Middle frontal gyrus (tissue), 1 donor: Measurements from ENCODE around the gene GLA.
A peak's percentile ranks its signal among the peaks of the same experiment; 100 is the strongest.

ENCODE experiments used
- DNase-seq: peaks from one replicate; pipeline ENCODE4 v3.0.0-alpha.2; 2015; ENCODE audit warnings: low spot score; ENCODE audit errors: extremely low spot score

Gene GLA

GRCh38 chrX:101407748-101408531, at the start of gene GLA, which contains the start of gene HNRNPH2:
GLA (minus strand) TSS chrX:101407925; CDS start chrX:101407903, 22 bp downstream.
HNRNPH2 (plus strand) TSS chrX:101408222; CDS start chrX:101411989, 3,767 bp downstream.
- DNase-seq: peak; percentile 90

GRCh38 chrX:101452056-101452455, 44.3 kb upstream of the GLA start:
- DNase-seq: no peak

GRCh38 chrX:101450961-101451360, 43.2 kb upstream of the GLA start:
- no peak for DNase-seq

GRCh38 chrX:101450085-101450484, 42.4 kb upstream of the GLA start:
- DNase-seq: no peak

- DNase-seq: no peak
Measured at GRCh38 chrX:101449279-101449678, 41.6 kb upstream of the GLA start.

GRCh38 chrX:101442085-101442484, 34.4 kb upstream of the GLA start:
- no peak for DNase-seq

GRCh38 chrX:101430457-101431078, 22.8 kb upstream of the GLA start:
- DNase-seq: no peak

- no peak for DNase-seq
Measured at GRCh38 chrX:101429934-101430333, 22.2 kb upstream of the GLA start.

- DNase-seq: no peak
Measured at GRCh38 chrX:101427954-101428353, 20.2 kb upstream of the GLA start.

- DNase-seq: no peak
Measured at GRCh38 chrX:101419489-101419888, 11.8 kb upstream of the GLA start.

GRCh38 chrX:101417981-101418841, 10.5 kb upstream of the GLA start:
- no peak for DNase-seq

- DNase-seq: no peak
Measured at GRCh38 chrX:101417190-101417589, 9.5 kb upstream of the GLA start.

- DNase-seq: no peak
Measured at GRCh38 chrX:101416691-101417090, 9.0 kb upstream of the GLA start.

GRCh38 chrX:101415180-101416145, 7.7 kb upstream of the GLA start:
- peak; percentile 43 for DNase-seq

- no peak for DNase-seq
Measured at GRCh38 chrX:101411984-101412383, 4.3 kb upstream of the GLA start.

- no peak for DNase-seq
Measured at GRCh38 chrX:101410461-101410860, 2.7 kb upstream of the GLA start.

- DNase-seq: no peak
Measured at GRCh38 chrX:101409043-101409442, 1.3 kb upstream of the GLA start.

GRCh38 chrX:101408532-101408841, 762 bp upstream of the GLA start:
- no peak for DNase-seq

- no peak for DNase-seq
Measured at GRCh38 chrX:101407167-101407747, 468 bp downstream of the GLA start.

- no peak for DNase-seq
Measured at GRCh38 chrX:101399825-101400224, 7.9 kb downstream of the GLA start.

GRCh38 chrX:101398694-101399093, 9.0 kb downstream of the GLA start:
- no peak for DNase-seq
